GM12878 (cell line): ENCODE data around the gene ANKRD44. TPM values are rescaled to one million over a fixed set of nuclear protein-coding genes. Genes with fewer than 3 reads are reported as not detected.

ENCODE experiments used
- ATAC-seq: fragments of 200-7000 bp; cut with Tn5 transposase; 3 replicates; pipeline ENCODE4 v1.9.1; 2020; ENCODE audit warnings: mild to moderate bottlenecking, moderate library complexity
- BruUV-seq: library from RNA; stranded (reverse); fragments of 400-500 nt; replicated peaks from 2 replicates; lab custom pipeline; 2021; lab: Mats Ljungman, UMichigan
- CTCF ChIA-PET: fragments of 300-600 bp; sonication (Branson Sonifier 250); formaldehyde crosslinking; extraction: SDS; loops from one replicate; lab custom pipeline; 2021; ENCODE audit warnings: inconsistent platforms; lab: Yijun Ruan, JAX
- POLR2A ChIA-PET: fragments of 350-600 bp; formaldehyde crosslinking; extraction: SDS; loops from one replicate; lab custom pipeline; 2021; ENCODE audit warnings: inconsistent platforms; lab: Charles Lee
- RAD21 ChIA-PET: fragments of 300-600 bp; sonication (Branson Sonifier 250); formaldehyde crosslinking; loops from one replicate; lab custom pipeline; 2023; ENCODE audit warnings: antibody characterized with exemption; ENCODE audit not compliant: unreplicated experiment; lab: Charles Lee
- SMC1A ChIA-PET: fragments of 300-600 bp; sonication (Branson Sonifier 250); formaldehyde crosslinking; loops from one replicate; lab custom pipeline; 2023; ENCODE audit not compliant: unreplicated experiment, uncharacterized antibody; lab: Charles Lee
- DNase-seq: peaks from one replicate; pipeline ENCODE4 v3.0.0-alpha.2; 2011; ENCODE audit warnings: low read depth, low spot score
- FAIRE-seq: peaks from 3 replicates; lab custom pipeline; 2011; peaks lifted over from hg19 to GRCh38; lab: Jason Lieb, UNC
- H2AFZ ChIP-seq: 2 replicates; pipeline ENCODE4 v1.6.0; 2011; ENCODE audit warnings: low read depth, low read length, control low read depth; ENCODE audit not compliant: control insufficient read depth
- H3K27ac ChIP-seq: 2 replicates; pipeline ENCODE4 v1.5.1; 2011; ENCODE audit warnings: control low read depth; ENCODE audit not compliant: control insufficient read depth, insufficient read depth
- H3K27me3 ChIP-seq, 2 experiments: replicated peaks in 1 of 2; 2 replicates each; pipeline versions ENCODE4 v1.6.0 to v1.6.1; 2011; ENCODE audit warnings: low read length in 1 of 2; ENCODE audit not compliant: control insufficient read depth in 2 of 2, insufficient read depth in 2 of 2
- H3K36me3 ChIP-seq, 2 experiments: 2 replicates each; pipeline ENCODE4 v1.5.1; 2011; ENCODE audit warnings: low read length in 1 of 2; ENCODE audit not compliant: control insufficient read depth in 2 of 2, insufficient read depth in 2 of 2
- H3K4me1 ChIP-seq: 2 replicates; pipeline ENCODE4 v1.6.1; 2011; ENCODE audit warnings: mild to moderate bottlenecking, low read length, moderate library complexity, mixed read lengths; ENCODE audit not compliant: control insufficient read depth, insufficient read depth
- H3K4me2 ChIP-seq: 2 replicates; pipeline ENCODE4 v1.6.0; 2011; ENCODE audit warnings: control low read depth; ENCODE audit not compliant: control insufficient read depth, insufficient read depth
- H3K4me3 ChIP-seq: fragments of 200-600 bp; sonication (generic); 2 replicates; pipeline ENCODE4 v1.5.1; 2016
- H3K79me2 ChIP-seq: 2 replicates; pipeline ENCODE4 v1.6.0; 2011; ENCODE audit warnings: low read length; ENCODE audit not compliant: control insufficient read depth, insufficient read depth
- H3K9ac ChIP-seq: 2 replicates; pipeline ENCODE4 v1.8.0; 2011; ENCODE audit warnings: low read length, control low read depth, mixed read lengths; ENCODE audit not compliant: control insufficient read depth, insufficient read depth
- H3K9me3 ChIP-seq: replicated peaks from 3 replicates; pipeline ENCODE4 v1.5.1; 2011; ENCODE audit warnings: mild to moderate bottlenecking, low read length; ENCODE audit not compliant: control insufficient read depth, insufficient read depth
- H4K20me1 ChIP-seq: 2 replicates; pipeline ENCODE4 v1.6.0; 2011; ENCODE audit not compliant: control insufficient read depth, insufficient read depth
- ATF2 ChIP-seq: IDR thresholded peaks from 2 replicates; pipeline ENCODE4 v1.6.1; 2012; ENCODE audit warnings: low read length, inconsistent platforms
- ELK1 ChIP-seq: IDR thresholded peaks from 2 replicates; pipeline ENCODE4 v1.6.1; 2012; ENCODE audit warnings: low read depth, low read length, improper control_type of control experiment
- ETV6 ChIP-seq, 2 experiments: fragments of 450-650 bp in 1 of 2; IDR thresholded peaks in 1 of 2; conservative IDR thresholded peaks in 1 of 2; 2 replicates each; pipeline ENCODE4 v1.6.1; 2014; ENCODE audit warnings: antibody characterized with exemption in 1 of 2, borderline replicate concordance in 1 of 2, low read depth in 1 of 2, mild to moderate bottlenecking in 1 of 2, moderate library complexity in 1 of 2
- MEF2B ChIP-seq: fragments of 450-650 bp; IDR thresholded peaks from 2 replicates; pipeline ENCODE4 v1.6.1; 2018; ENCODE audit warnings: mild to moderate bottlenecking, moderate library complexity; ENCODE audit not compliant: partially characterized antibody, poor library complexity, severe bottlenecking
- POLR2A ChIP-seq: IDR thresholded peaks from 2 replicates; pipeline ENCODE4 v1.6.1; 2011; ENCODE audit warnings: low read depth, mild to moderate bottlenecking, low read length
- RUNX3 ChIP-seq: IDR thresholded peaks from 2 replicates; pipeline ENCODE4 v1.6.1; 2012; ENCODE audit warnings: low read length, inconsistent platforms
- SUZ12 ChIP-seq: fragments of 200-600 bp; sonication (generic); IDR thresholded peaks from one replicate; pipeline ENCODE4 v1.6.1; 2018; ENCODE audit warnings: antibody characterized with exemption, mild to moderate bottlenecking; ENCODE audit not compliant: unreplicated experiment
- ZNF687 ChIP-seq: fragments of 450-650 bp; IDR thresholded peaks from 2 replicates; pipeline ENCODE4 v1.6.1; 2017; ENCODE audit warnings: mild to moderate bottlenecking, moderate library complexity
- ZZZ3 ChIP-seq: IDR thresholded peaks from 2 replicates; pipeline ENCODE4 v1.6.1; 2011; ENCODE audit warnings: low read depth; ENCODE audit not compliant: control insufficient read depth, insufficient read length
- WGBS: methylation state at CpG from one replicate; pipeline ENCODE4 v1.1.6; 2016; ENCODE audit warnings: low lambda C conversion rate; ENCODE audit not compliant: insufficient replicate concordance, insufficient coverage; ENCODE audit errors: missing lambda C conversion rate; 5-methylcytosine and 5-hydroxymethylcytosine counted together
- in situ Hi-C: fragments of 300-500 bp; cut with MboI; formaldehyde crosslinking; loops from 9 replicates; pipeline ENCODE4 v1.14.3; 2018; ENCODE audit warnings: mixed read lengths
- intact Hi-C: fragments of 100-400 bp; cut with micrococcal nuclease; formaldehyde crosslinking; loops from one replicate; pipeline ENCODE4 v1.14.2; 2022; ENCODE audit not compliant: unreplicated experiment
- polyA plus RNA-seq, 11 experiments: library from polyadenylated mRNA; depleted of rRNA in 4 of 11; unstranded in 6 of 11; stranded (reverse) in 5 of 11; fragments of >200 nt; fragmentation: Nextera tagmentation in 4 of 11; fragmentation: Illumina TruSeq in 1 of 11; extraction: Ambion mirVana in 4 of 11; extraction: Trizol in 1 of 11; gene quantifications; 1 replicate in 1 of 11; 2 replicates in 10 of 11; pipeline versions ENCODE4 v1.2.1 to v1.2.3, GENCODE V29; 2011 to 2016; ENCODE audit warnings: inconsistent platforms in 2 of 11, missing spikeins in 2 of 11, low read depth in 1 of 11
- total RNA-seq, 4 experiments: library from RNA; depleted of rRNA in 3 of 4; stranded (reverse); fragments of >200 nt in 3 of 4; fragmentation: Illumina TruSeq in 1 of 4; extraction: Trizol in 1 of 4; gene quantifications; 2 replicates each; pipeline versions ENCODE4 v1.2.1 to v1.2.3, GENCODE V29; 2013 to 2021
- TF ChIP-seq, protein P1 (sequence below): fragments of 450-650 bp; formaldehyde crosslinking; IDR thresholded peaks from 2 replicates; pipeline ENCODE4 v1.5.0; 2022; ENCODE audit warnings: mild to moderate bottlenecking, missing genetic modification characterization

The ANKRD44 gene
- total and polyA plus RNA-seq, 10 of the 15 experiments (the other 5 are each of a cell fraction or from before 2014, with no cell fraction given), result 19.1 to 99.1 (median 59.6) TPM

DNA sequence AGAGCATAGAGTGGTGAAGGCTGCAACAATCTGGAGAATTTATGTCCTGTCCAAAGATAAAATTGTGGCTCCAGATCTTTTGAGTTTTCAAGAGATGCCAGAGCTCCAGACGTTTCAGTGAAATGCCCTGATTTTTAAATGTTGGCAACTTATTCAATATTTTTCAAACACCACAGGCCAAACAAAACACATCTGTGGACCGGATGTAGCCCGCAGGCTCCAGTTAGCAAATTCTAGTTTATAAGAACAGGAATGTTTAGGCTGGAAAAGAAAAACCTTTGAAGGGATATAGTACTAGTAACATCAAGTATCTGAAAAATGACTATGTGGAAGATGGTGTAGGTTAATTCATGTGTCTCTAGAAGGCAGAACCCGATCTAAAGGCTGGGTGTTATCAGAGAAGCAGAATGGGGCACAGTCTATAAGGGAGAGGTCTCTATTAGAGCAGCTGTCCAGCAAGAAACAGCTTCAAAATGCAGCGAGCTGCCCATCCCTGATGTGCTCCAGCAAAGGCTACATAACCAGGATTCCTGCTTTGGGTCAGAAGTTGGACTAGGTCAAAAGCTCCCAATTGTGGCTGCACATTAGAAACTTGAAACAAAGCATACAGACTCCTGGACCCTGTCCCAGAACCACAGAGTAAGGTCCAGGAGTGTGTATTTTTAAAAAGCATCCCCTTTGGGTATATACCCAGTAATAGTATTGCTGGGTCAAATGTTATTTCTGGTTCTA is 105.9 kb downstream of the ANKRD44 start (continued):
- TF ChIP-seq, protein P1, sequence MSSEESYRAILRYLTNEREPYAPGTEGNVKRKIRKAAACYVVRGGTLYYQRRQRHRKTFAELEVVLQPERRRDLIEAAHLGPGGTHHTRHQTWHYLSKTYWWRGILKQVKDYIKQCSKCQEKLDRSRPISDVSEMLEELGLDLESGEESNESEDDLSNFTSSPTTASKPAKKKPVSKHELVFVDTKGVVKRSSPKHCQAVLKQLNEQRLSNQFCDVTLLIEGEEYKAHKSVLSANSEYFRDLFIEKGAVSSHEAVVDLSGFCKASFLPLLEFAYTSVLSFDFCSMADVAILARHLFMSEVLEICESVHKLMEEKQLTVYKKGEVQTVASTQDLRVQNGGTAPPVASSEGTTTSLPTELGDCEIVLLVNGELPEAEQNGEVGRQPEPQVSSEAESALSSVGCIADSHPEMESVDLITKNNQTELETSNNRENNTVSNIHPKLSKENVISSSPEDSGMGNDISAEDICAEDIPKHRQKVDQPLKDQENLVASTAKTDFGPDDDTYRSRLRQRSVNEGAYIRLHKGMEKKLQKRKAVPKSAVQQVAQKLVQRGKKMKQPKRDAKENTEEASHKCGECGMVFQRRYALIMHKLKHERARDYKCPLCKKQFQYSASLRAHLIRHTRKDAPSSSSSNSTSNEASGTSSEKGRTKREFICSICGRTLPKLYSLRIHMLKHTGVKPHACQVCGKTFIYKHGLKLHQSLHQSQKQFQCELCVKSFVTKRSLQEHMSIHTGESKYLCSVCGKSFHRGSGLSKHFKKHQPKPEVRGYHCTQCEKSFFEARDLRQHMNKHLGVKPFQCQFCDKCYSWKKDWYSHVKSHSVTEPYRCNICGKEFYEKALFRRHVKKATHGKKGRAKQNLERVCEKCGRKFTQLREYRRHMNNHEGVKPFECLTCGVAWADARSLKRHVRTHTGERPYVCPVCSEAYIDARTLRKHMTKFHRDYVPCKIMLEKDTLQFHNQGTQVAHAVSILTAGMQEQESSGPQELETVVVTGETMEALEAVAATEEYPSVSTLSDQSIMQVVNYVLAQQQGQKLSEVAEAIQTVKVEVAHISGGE, result no peak
- no peak for TF ChIP-seq ETV6 (conservative IDR thresholded peaks at IDR 0.05 in 1 of 2, IDR thresholded peaks at IDR 0.05 in 1 of 2; ENCODE audit: borderline replicate concordance in 1 of 2, low read depth in 1 of 2)
- TF ChIP-seq RUNX3, result no peak
- TF ChIP-seq POLR2A, result no peak

- Histone ChIP-seq H3K4me1 (peaks cover 51% of the 10 kb centered on the region), H3K4me3 (no peak overlapping the region), H3K27me3 (no peaks in the 10 kb centered on the region), H3K4me2 (no peak overlapping the region), H4K20me1 (no peaks in the 10 kb centered on the region), H3K79me2 (peaks cover 83% of the 10 kb centered on the region), H3K9ac (no peak overlapping the region), H3K9me3 (no peaks in the 10 kb centered on the region; the same call in 2 of the 3 replicates), H2AFZ (no peak overlapping the region), H3K27ac (peak overlapping the region; percentile 25; the same call in 1 of the 2 replicates), H3K36me3 (0 out of 4 replicates have a peak, but pooled peaks cover 1 to 5% of the 10 kb centered on the region in 2 experiments)
- ATAC-seq (no peak), FAIRE-seq (no peak), DNase-seq (no peak)
- RAD21 ChIA-PET, result interaction anchor here (0.6 to 9.8 kb wide), 3 partner anchors 44 to 106 kb away, joined by 3 to 210 read pairs (median 3); partner anchors contain the start of gene ANKRD44
- WGBS, result 94% methylated on average over 2 of the region's 2 CpGs
- BruUV-seq, result no TSS peak
- POLR2A ChIA-PET, result interaction anchor here (1.0 to 2.8 kb wide), 5 partner anchors 10 to 107 kb away, joined by 3 to 9 read pairs (median 4); no protein-coding TSS in a partner anchor
- SMC1A ChIA-PET, result interaction anchor here (0.8 to 11.0 kb wide), 7 partner anchors 10 to 110 kb away, joined by 3 to 204 read pairs (median 6); partner anchors contain the start of gene ANKRD44
- intact Hi-C loops, result loop anchor here (2.0 kb wide), 1 partner anchor 37 kb away; no protein-coding TSS in a partner anchor
- in situ Hi-C loops, result no loop called here
- CTCF ChIA-PET, result interaction anchor here (0.6 to 11.0 kb wide), 5 partner anchors 11 to 1671 kb away, joined by 3 to 119 read pairs (median 3); partner anchors contain the start of gene ANKRD44
- TF ChIP-seq ZNF687 (no peak), ZZZ3 (no peak), SUZ12 (no peak), ATF2 (no peak), ELK1 (no peak), MEF2B (no peak)
Measured at GRCh38 chr2:197201874-197202273, 108.7 kb downstream of the ANKRD44 start.
